Uterus (tissue), 2 donors: Measurements from ENCODE around the gene NCKAP1.

Experiments
- CTCF ChIP-seq, 4 experiments: fragments of 200-600 bp in 2 of 4; fragments of 450-650 bp in 2 of 4; sonication (generic) in 2 of 4; IDR thresholded peaks; one replicate each; pipeline ENCODE4 v1.5.1; 2016 to 2019; ENCODE audit warnings: antibody characterized with exemption in 4 of 4, mild to moderate bottlenecking in 2 of 4, moderate library complexity in 1 of 4
- POLR2A ChIP-seq, 2 donors: fragments of 450-650 bp; IDR thresholded peaks; one replicate each; pipeline ENCODE4 v1.6.1; 2016; ENCODE audit warnings: antibody characterized with exemption in 2 of 2, mild to moderate bottlenecking in 1 of 2, moderate library complexity in 1 of 2

GRCh38 chr2:182917924-182918323 is 120.3 kb downstream of the NCKAP1 start:
- no peak for TF ChIP-seq CTCF (IDR thresholded peaks at IDR 0.05)
- TF ChIP-seq POLR2A (IDR thresholded peaks at IDR 0.05): no peak
